Cardiac muscle cell (in vitro differentiated cells and primary cell): ENCODE results near the gene AFF1. TPM values are rescaled to one million over a fixed set of nuclear protein-coding genes. Genes with fewer than 3 reads are reported as not detected.

Experiments used
- DNase-seq, 2 donors: peaks; one replicate each; pipeline versions ENCODE4 v3.0.0 to v3.0.0-alpha.2; 2010 to 2017; ENCODE audit warnings: low read depth in 1 of 2, low spot score in 1 of 2
- H3K27ac ChIP-seq: fragments of 200-600 bp; sonication (generic); 2 replicates; pipeline ENCODE4 v1.5.1; 2016
- H3K27me3 ChIP-seq: fragments of 200-600 bp; sonication (generic); 2 replicates; pipeline ENCODE4 v1.6.0; 2016; ENCODE audit warnings: control low read depth
- H3K36me3 ChIP-seq: fragments of 200-600 bp; sonication (generic); 2 replicates; pipeline ENCODE4 v1.5.1; 2016; ENCODE audit warnings: control low read depth
- H3K4me1 ChIP-seq: fragments of 200-600 bp; sonication (generic); 2 replicates; pipeline ENCODE4 v1.8.1; 2017; ENCODE audit warnings: low read depth, mild to moderate bottlenecking, mixed run types
- H3K4me3 ChIP-seq: fragments of 200-600 bp; sonication (generic); 2 replicates; pipeline ENCODE4 v1.5.1; 2016; ENCODE audit warnings: mild to moderate bottlenecking
- H3K9me3 ChIP-seq: fragments of 200-600 bp; sonication (generic); 2 replicates; pipeline ENCODE4 v1.5.1; 2017; ENCODE audit warnings: low read depth, mild to moderate bottlenecking, control low read depth
- polyA plus RNA-seq: library from polyadenylated mRNA; unstranded; fragments of >200 nt; fragmentation: Nextera tagmentation; extraction: Ambion mirVana; gene quantifications from 2 replicates; pipeline ENCODE4 v1.2.1, GENCODE V29; 2016
- total RNA-seq: library from RNA; depleted of rRNA; stranded (reverse); fragments of >200 nt; gene quantifications from 2 replicates; pipeline ENCODE4 v1.2.3, GENCODE V29; 2016
- TF ChIP-seq, protein P1 (sequence below): IDR thresholded peaks from 2 replicates; pipeline ENCODE4 v1.5.1; 2012; ENCODE audit warnings: low read depth, mild to moderate bottlenecking, low read length

The AFF1 gene, protein sequence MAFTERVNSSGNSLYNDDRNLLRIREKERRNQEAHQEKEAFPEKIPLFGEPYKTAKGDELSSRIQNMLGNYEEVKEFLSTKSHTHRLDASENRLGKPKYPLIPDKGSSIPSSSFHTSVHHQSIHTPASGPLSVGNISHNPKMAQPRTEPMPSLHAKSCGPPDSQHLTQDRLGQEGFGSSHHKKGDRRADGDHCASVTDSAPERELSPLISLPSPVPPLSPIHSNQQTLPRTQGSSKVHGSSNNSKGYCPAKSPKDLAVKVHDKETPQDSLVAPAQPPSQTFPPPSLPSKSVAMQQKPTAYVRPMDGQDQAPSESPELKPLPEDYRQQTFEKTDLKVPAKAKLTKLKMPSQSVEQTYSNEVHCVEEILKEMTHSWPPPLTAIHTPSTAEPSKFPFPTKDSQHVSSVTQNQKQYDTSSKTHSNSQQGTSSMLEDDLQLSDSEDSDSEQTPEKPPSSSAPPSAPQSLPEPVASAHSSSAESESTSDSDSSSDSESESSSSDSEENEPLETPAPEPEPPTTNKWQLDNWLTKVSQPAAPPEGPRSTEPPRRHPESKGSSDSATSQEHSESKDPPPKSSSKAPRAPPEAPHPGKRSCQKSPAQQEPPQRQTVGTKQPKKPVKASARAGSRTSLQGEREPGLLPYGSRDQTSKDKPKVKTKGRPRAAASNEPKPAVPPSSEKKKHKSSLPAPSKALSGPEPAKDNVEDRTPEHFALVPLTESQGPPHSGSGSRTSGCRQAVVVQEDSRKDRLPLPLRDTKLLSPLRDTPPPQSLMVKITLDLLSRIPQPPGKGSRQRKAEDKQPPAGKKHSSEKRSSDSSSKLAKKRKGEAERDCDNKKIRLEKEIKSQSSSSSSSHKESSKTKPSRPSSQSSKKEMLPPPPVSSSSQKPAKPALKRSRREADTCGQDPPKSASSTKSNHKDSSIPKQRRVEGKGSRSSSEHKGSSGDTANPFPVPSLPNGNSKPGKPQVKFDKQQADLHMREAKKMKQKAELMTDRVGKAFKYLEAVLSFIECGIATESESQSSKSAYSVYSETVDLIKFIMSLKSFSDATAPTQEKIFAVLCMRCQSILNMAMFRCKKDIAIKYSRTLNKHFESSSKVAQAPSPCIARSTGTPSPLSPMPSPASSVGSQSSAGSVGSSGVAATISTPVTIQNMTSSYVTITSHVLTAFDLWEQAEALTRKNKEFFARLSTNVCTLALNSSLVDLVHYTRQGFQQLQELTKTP
- 31.4 and 45.0 TPM in 2 replicates for total RNA-seq
- 26.3 and 27.2 TPM in 2 replicates for polyA plus RNA-seq

- Histone ChIP-seq H3K27ac (peak within 1 kb of the TSS; percentile 89), H3K4me1 (peaks cover 15% of the 10 kb centered on the region), H3K36me3 (no peaks in the 10 kb centered on the region), H3K9me3 (no peaks in the 10 kb centered on the region), H3K4me3 (peak within 1 kb of the TSS; percentile 83), H3K27me3 (no peaks in the 10 kb centered on the region)
- TF ChIP-seq, protein P1, sequence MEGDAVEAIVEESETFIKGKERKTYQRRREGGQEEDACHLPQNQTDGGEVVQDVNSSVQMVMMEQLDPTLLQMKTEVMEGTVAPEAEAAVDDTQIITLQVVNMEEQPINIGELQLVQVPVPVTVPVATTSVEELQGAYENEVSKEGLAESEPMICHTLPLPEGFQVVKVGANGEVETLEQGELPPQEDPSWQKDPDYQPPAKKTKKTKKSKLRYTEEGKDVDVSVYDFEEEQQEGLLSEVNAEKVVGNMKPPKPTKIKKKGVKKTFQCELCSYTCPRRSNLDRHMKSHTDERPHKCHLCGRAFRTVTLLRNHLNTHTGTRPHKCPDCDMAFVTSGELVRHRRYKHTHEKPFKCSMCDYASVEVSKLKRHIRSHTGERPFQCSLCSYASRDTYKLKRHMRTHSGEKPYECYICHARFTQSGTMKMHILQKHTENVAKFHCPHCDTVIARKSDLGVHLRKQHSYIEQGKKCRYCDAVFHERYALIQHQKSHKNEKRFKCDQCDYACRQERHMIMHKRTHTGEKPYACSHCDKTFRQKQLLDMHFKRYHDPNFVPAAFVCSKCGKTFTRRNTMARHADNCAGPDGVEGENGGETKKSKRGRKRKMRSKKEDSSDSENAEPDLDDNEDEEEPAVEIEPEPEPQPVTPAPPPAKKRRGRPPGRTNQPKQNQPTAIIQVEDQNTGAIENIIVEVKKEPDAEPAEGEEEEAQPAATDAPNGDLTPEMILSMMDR, result peak; percentile 27
- DNase-seq, result peak; percentile 95 to 96
Observed at GRCh38 chr4:86934771-86935565, at the start of gene AFF1. Gene AFF1 (plus strand): TSS chr4:86935011. CDS start chr4:86948534, 13,523 bp downstream.

GRCh38 chr4:86890790-86891189 is 44.0 kb upstream of the AFF1 start:
- no peak overlapping the region for H3K4me3 ChIP-seq
- H3K4me1 ChIP-seq, result no peaks in the 10 kb centered on the region
- TF ChIP-seq, protein P1, result no peak
- no peaks in the 10 kb centered on the region for H3K9me3 ChIP-seq
- DNase-seq, result no peak
- H3K27ac ChIP-seq, result no peak overlapping the region
- H3K27me3 ChIP-seq, result no peaks in the 10 kb centered on the region
- no peaks in the 10 kb centered on the region for H3K36me3 ChIP-seq

DNA sequence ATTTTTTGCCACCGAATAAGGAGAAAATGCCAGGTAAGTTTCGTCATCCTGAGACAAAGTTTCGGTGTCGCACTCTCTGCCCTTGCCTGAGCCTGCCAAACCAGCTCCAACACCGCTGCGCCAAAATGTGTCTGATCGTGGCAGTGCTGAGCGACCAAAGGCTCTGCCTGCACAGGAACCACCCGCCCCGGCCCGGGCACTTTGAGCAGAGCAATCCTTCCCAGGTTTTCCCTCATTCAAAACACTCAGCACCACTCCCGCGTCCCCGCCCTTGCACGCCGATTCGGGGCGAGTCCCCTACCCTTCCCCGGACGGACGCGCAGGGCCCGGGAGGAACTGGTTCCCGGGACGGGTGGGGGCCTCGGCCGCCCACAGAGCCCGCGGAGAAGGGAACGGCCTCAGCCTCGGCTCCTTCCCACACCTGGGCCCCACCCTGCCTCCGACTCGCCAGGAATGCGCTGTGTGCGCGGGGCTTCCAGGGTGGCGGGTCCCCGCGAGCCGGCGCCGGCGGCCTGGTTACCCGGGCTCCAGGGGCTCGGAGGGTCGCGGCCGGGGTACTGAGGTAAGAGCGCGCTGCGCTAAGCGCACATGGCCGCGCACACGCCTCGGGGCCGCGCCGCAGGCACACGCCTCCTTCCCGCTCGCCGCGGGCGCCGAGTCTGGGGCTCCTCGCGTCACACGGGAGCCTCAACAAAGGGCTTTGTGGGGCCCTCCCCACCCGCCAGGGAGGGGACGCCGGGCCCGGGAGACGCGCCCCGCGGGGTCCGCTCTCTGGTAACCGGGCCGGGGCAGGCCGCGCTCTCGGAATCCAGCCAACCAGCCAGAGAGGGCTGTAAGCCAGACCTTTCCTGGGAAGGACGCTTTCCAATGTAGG is 42.8 kb upstream of the AFF1 start, which contains the start of gene C4orf36:
Gene C4orf36 (minus strand): TSS at position 661 of the 874 bp plus-strand sequence. CDS start 902 bp downstream, outside the sequence.
- Histone ChIP-seq H3K36me3 (no peaks in the 10 kb centered on the region), H3K27me3 (no peaks in the 10 kb centered on the region), H3K27ac (no peak within 1 kb of the TSS), H3K4me1 (no peaks in the 10 kb centered on the region), H3K4me3 (peak within 1 kb of the TSS; percentile 77), H3K9me3 (no peaks in the 10 kb centered on the region)
- TF ChIP-seq, protein P1, result no peak
- DNase-seq, result peak; percentile 54 to 65

DNA sequence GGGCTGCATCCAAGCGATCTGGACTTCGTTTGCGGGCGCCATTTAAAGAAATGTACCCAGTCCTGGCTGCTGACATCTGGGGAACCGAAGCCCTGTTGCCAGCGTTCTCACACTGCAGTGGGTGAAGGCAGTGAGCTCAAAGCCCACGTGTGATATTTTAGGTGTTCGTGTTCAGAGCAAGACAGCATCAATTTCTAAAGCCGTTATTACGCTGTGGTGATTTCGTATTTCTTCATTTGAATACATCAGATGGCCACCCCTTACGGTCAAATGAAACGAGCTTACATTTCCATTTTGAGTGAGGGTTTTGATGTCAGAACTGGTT is 42.2 kb upstream of the AFF1 start:
- Histone ChIP-seq H3K27ac (no peak overlapping the region), H3K4me3 (peak overlapping the region; percentile 77), H3K27me3 (no peaks in the 10 kb centered on the region), H3K36me3 (no peaks in the 10 kb centered on the region), H3K9me3 (no peaks in the 10 kb centered on the region), H3K4me1 (no peaks in the 10 kb centered on the region)
- TF ChIP-seq, protein P1, result no peak
- DNase-seq, result no peak
